WTC11 (cell line): Measurements from ENCODE around the gene IL12RB1. TPM values are rescaled to one million over a fixed set of nuclear protein-coding genes. Genes with fewer than 3 reads are reported as not detected.

ENCODE experiments used
- ATAC-seq: fragments of 200-7000 bp; cut with Tn5 transposase; 2 replicates; pipeline ENCODE4 v1.10.0; 2021; ENCODE audit warnings: mild to moderate bottlenecking, moderate library complexity
- CTCF ChIA-PET: fragments of 300-600 bp; sonication (Branson Sonifier 250); formaldehyde crosslinking; loops from one replicate; lab custom pipeline; 2021; ENCODE audit warnings: antibody characterized with exemption; lab: Charles Lee
- POLR2A ChIA-PET: fragments of 350-600 bp; sonication (Branson Sonifier 250); formaldehyde crosslinking; loops from one replicate; lab custom pipeline; 2021; ENCODE audit warnings: antibody characterized with exemption; lab: Charles Lee
- DNase-seq: peaks from one replicate; pipeline ENCODE4 v3.0.0; 2021; ENCODE audit warnings: low spot score
- H3K27ac Mint-ChIP-seq: 2 replicates; pipeline ENCODE4 v1.8.0; 2021; ENCODE audit warnings: mixed read lengths
- H3K27me3 Mint-ChIP-seq: 2 replicates; pipeline ENCODE4 v1.8.0; 2021; ENCODE audit warnings: low read depth, mild to moderate bottlenecking, moderate library complexity, mixed read lengths
- H3K36me3 Mint-ChIP-seq: 2 replicates; pipeline ENCODE4 v1.8.0; 2021; ENCODE audit warnings: mixed read lengths
- H3K4me1 Mint-ChIP-seq: 2 replicates; pipeline ENCODE4 v1.8.0; 2022; ENCODE audit warnings: mixed read lengths
- H3K4me3 Mint-ChIP-seq: 2 replicates; pipeline ENCODE4 v1.8.0; 2021; ENCODE audit warnings: mild to moderate bottlenecking, moderate library complexity, mixed read lengths
- H3K9me3 Mint-ChIP-seq: 2 replicates; pipeline ENCODE4 v1.8.0; 2021; ENCODE audit warnings: mixed read lengths
- ATF3 ChIP-seq: sonication (generic); formaldehyde crosslinking; conservative IDR thresholded peaks from 2 replicates; pipeline ENCODE4 v1.8.1; 2022; ENCODE audit warnings: mild to moderate bottlenecking, missing genetic modification reagents
- CREB1 ChIP-seq: sonication (generic); formaldehyde crosslinking; IDR thresholded peaks from 2 replicates; pipeline ENCODE4 v1.8.0; 2023; ENCODE audit warnings: mild to moderate bottlenecking, missing genetic modification reagents
- ESRRA ChIP-seq: sonication (generic); formaldehyde crosslinking; IDR thresholded peaks from 2 replicates; pipeline ENCODE4 v1.8.1; 2022; ENCODE audit warnings: mild to moderate bottlenecking, missing genetic modification reagents, borderline replicate concordance
- FOXP1 ChIP-seq: sonication (generic); formaldehyde crosslinking; IDR thresholded peaks from 2 replicates; pipeline ENCODE4 v1.8.0; 2022; ENCODE audit warnings: missing genetic modification reagents, mild to moderate bottlenecking, moderate library complexity, borderline replicate concordance
- JAZF1 ChIP-seq: fragments of 250-450 bp; sonication (Bioruptor Pico); IDR thresholded peaks from 2 replicates; pipeline ENCODE4 v1.9.0; 2021; ENCODE audit warnings: moderate library complexity, mild to moderate bottlenecking, inconsistent platforms
- JUN ChIP-seq: sonication (generic); formaldehyde crosslinking; IDR thresholded peaks from 2 replicates; pipeline ENCODE4 v1.8.0; 2023; ENCODE audit warnings: mild to moderate bottlenecking, missing genetic modification reagents
- KAT7 ChIP-seq: sonication (generic); formaldehyde crosslinking; IDR thresholded peaks from 2 replicates; pipeline ENCODE4 v1.8.1; 2023; ENCODE audit warnings: missing genetic modification reagents, mild to moderate bottlenecking, borderline replicate concordance
- NR1H2 ChIP-seq: sonication (generic); formaldehyde crosslinking; IDR thresholded peaks from 2 replicates; pipeline ENCODE4 v1.9.0; 2021; ENCODE audit warnings: mild to moderate bottlenecking, moderate library complexity, missing genetic modification reagents
- SMAD4 ChIP-seq: sonication (generic); formaldehyde crosslinking; IDR thresholded peaks from 2 replicates; pipeline ENCODE4 v1.8.0; 2022; ENCODE audit warnings: mild to moderate bottlenecking, missing genetic modification reagents
- SP1 ChIP-seq: sonication (generic); formaldehyde crosslinking; conservative IDR thresholded peaks from 2 replicates; pipeline ENCODE4 v1.8.1; 2022; ENCODE audit warnings: missing genetic modification reagents
- TP53 ChIP-seq: sonication (generic); formaldehyde crosslinking; IDR thresholded peaks from 2 replicates; pipeline ENCODE4 v1.8.1; 2023; ENCODE audit warnings: mild to moderate bottlenecking, missing genetic modification reagents
- ZBTB21 ChIP-seq: sonication (generic); formaldehyde crosslinking; IDR thresholded peaks from 2 replicates; pipeline ENCODE4 v1.8.1; 2023; ENCODE audit warnings: mild to moderate bottlenecking, missing genetic modification reagents, borderline replicate concordance
- ZBTB43 ChIP-seq: sonication (generic); formaldehyde crosslinking; IDR thresholded peaks from 2 replicates; pipeline ENCODE4 v1.8.1; 2023; ENCODE audit warnings: mild to moderate bottlenecking, missing genetic modification reagents
- ZNF219 ChIP-seq: sonication (generic); formaldehyde crosslinking; IDR thresholded peaks from 2 replicates; pipeline ENCODE4 v1.8.0; 2023; ENCODE audit warnings: missing genetic modification reagents, mild to moderate bottlenecking, borderline replicate concordance
- ZNF232 ChIP-seq: sonication (generic); formaldehyde crosslinking; IDR thresholded peaks from 2 replicates; pipeline ENCODE4 v1.8.0; 2022; ENCODE audit warnings: mild to moderate bottlenecking, missing genetic modification reagents
- ZNF396 ChIP-seq: fragments of 250-450 bp; sonication (Bioruptor Pico); IDR thresholded peaks from 2 replicates; pipeline ENCODE4 v1.8.0; 2021; ENCODE audit warnings: mild to moderate bottlenecking, moderate library complexity, borderline replicate concordance
- ZNF423 ChIP-seq: fragments of 250-450 bp; sonication (Bioruptor Pico); IDR thresholded peaks from 2 replicates; pipeline ENCODE4 v2.1.2; 2022; ENCODE audit warnings: mild to moderate bottlenecking, moderate library complexity
- total RNA-seq: library from RNA; stranded (reverse); gene quantifications from 3 replicates; pipeline ENCODE4 v1.2.3, GENCODE V29; 2021
- TF ChIP-seq, protein P1 (sequence below): fragments of 250-450 bp; sonication (Bioruptor Pico); conservative IDR thresholded peaks from 2 replicates; pipeline ENCODE4 v1.9.0; 2021; ENCODE audit warnings: mild to moderate bottlenecking
- TF ChIP-seq, protein P2 (sequence below): fragments of 250-450 bp; sonication (Bioruptor Pico); IDR thresholded peaks from 2 replicates; pipeline ENCODE4 v1.9.0; 2021; ENCODE audit warnings: mild to moderate bottlenecking, borderline replicate concordance
- TF ChIP-seq, protein P3 (sequence below): sonication (generic); formaldehyde crosslinking; IDR thresholded peaks from 2 replicates; pipeline ENCODE4 v1.8.0; 2022; ENCODE audit warnings: mild to moderate bottlenecking, missing genetic modification reagents

The IL12RB1 gene
- total RNA-seq, 1 experiment from 2014 or later, result not detected

DNA sequence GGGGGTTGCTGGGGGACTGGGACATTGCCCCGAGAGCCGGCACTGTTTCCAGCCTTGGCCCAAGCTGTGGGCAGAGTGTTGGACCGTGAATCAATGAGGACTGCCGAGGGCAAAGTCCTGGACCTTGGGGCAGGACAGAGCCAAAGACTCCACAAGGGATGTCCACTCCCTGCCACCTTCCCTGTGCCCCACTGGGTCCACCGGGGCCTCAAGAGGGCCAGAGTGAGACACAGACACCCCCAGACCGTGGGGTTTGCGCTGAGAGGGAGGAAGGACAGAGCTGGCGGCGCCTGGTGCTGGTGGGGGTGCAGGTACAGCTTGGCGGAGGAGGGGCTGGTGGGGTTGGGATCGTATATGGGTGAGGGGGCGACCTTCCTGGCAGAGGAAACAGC lies 22.6 kb upstream of the IL12RB1 start:
- ChIA-PET POLR2A (interaction anchor here (0.7 to 1.0 kb wide), 2 partner anchors 48 to 95 kb away, joined by 3 to 4 read pairs; no protein-coding TSS in a partner anchor), CTCF (interaction anchor here (0.7 to 3.0 kb wide), 17 partner anchors 9 to 279 kb away, joined by 3 to 18 read pairs (median 4); partner anchors contain the start of gene ARRDC2)
- Mint-ChIP-seq H3K9me3 (no peaks in the 10 kb centered on the region), H3K27me3 (peaks cover 33% of the 10 kb centered on the region), H3K36me3 (no peaks in the 10 kb centered on the region), H3K27ac (no peak overlapping the region), H3K4me1 (peaks cover 14% of the 10 kb centered on the region), H3K4me3 (peak overlapping the region; percentile 78)
- ATAC-seq (peak; percentile 4; the same call in 1 of the 2 replicates), DNase-seq (no peak)
- TF ChIP-seq ATF3 (CRISPR knock-in tag) (no peak), JAZF1 (CRISPR knock-in tag) (no peak), SMAD4 (CRISPR knock-in tag) (no peak), ZBTB43 (CRISPR knock-in tag) (0 out of 2 replicates have a peak, but pooled peaks have one; percentile 1)
- TF ChIP-seq, protein P1, sequence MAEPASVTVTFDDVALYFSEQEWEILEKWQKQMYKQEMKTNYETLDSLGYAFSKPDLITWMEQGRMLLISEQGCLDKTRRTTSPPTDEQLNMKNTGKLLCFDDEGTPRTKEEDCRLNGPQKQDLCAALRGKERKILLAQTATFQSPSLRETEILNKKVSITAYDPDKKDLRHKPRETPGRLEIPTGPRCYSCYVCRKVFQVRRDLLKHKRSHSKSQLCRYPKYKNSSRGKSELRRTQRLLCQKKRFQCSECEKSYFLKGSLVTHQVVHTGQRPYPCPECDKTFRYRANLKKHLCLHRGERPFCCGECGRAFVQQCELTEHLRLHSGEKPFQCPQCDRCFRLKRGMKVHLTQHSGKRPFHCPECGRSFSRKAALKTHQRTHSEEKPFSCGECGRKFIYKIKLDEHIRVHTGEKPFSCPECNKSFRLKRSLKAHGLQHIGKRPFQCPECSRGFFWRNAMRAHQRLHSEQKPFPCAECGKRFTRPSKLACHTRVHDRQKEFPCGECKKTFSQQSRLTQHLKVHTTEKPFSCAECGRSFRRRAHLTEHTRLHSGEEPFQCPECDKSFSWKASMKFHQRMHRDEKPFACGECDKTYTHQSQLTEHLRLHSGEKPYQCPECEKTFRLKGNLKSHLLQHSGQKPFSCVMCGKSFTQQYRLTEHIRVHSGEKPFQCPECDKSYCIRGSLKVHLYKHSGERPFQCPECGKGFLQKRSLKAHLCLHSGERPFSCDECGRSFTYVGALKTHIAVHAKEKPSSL (CRISPR knock-in tag), result no peak
- TF ChIP-seq, protein P2, sequence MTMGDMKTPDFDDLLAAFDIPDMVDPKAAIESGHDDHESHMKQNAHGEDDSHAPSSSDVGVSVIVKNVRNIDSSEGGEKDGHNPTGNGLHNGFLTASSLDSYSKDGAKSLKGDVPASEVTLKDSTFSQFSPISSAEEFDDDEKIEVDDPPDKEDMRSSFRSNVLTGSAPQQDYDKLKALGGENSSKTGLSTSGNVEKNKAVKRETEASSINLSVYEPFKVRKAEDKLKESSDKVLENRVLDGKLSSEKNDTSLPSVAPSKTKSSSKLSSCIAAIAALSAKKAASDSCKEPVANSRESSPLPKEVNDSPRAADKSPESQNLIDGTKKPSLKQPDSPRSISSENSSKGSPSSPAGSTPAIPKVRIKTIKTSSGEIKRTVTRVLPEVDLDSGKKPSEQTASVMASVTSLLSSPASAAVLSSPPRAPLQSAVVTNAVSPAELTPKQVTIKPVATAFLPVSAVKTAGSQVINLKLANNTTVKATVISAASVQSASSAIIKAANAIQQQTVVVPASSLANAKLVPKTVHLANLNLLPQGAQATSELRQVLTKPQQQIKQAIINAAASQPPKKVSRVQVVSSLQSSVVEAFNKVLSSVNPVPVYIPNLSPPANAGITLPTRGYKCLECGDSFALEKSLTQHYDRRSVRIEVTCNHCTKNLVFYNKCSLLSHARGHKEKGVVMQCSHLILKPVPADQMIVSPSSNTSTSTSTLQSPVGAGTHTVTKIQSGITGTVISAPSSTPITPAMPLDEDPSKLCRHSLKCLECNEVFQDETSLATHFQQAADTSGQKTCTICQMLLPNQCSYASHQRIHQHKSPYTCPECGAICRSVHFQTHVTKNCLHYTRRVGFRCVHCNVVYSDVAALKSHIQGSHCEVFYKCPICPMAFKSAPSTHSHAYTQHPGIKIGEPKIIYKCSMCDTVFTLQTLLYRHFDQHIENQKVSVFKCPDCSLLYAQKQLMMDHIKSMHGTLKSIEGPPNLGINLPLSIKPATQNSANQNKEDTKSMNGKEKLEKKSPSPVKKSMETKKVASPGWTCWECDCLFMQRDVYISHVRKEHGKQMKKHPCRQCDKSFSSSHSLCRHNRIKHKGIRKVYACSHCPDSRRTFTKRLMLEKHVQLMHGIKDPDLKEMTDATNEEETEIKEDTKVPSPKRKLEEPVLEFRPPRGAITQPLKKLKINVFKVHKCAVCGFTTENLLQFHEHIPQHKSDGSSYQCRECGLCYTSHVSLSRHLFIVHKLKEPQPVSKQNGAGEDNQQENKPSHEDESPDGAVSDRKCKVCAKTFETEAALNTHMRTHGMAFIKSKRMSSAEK (CRISPR knock-in tag), result no peak

GRCh38 chr19:18108897-18109296 lies 22.2 kb upstream of the IL12RB1 start:
- Mint-ChIP-seq H3K4me3 (peak overlapping the region; percentile 78), H3K27me3 (peaks cover 33% of the 10 kb centered on the region), H3K36me3 (no peaks in the 10 kb centered on the region), H3K27ac (no peak overlapping the region), H3K9me3 (no peaks in the 10 kb centered on the region), H3K4me1 (peaks cover 14% of the 10 kb centered on the region)
- CTCF ChIA-PET, result interaction anchor here (0.9 to 2.4 kb wide), 8 partner anchors 9 to 279 kb away, joined by 3 to 9 read pairs (median 3); no protein-coding TSS in a partner anchor
- no peak for ATAC-seq
- no peak for DNase-seq
- POLR2A ChIA-PET, result no interaction called here
- TF ChIP-seq, protein P3, sequence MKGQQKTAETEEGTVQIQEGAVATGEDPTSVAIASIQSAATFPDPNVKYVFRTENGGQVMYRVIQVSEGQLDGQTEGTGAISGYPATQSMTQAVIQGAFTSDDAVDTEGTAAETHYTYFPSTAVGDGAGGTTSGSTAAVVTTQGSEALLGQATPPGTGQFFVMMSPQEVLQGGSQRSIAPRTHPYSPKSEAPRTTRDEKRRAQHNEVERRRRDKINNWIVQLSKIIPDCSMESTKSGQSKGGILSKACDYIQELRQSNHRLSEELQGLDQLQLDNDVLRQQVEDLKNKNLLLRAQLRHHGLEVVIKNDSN (CRISPR knock-in tag), result no peak
- no peak for TF ChIP-seq ZNF396 (CRISPR knock-in tag)
- no peak for TF ChIP-seq NR1H2 (CRISPR knock-in tag)
- TF ChIP-seq CREB1 (CRISPR knock-in tag), result no peak
- TF ChIP-seq JUN (CRISPR knock-in tag), result no peak
- TF ChIP-seq ZNF219 (CRISPR knock-in tag), result no peak
- TF ChIP-seq ZNF423 (CRISPR knock-in tag), result no peak
- no peak for TF ChIP-seq FOXP1
- TF ChIP-seq ZNF232 (CRISPR knock-in tag), result no peak
- TF ChIP-seq SP1 (CRISPR knock-in tag), result no peak
- TF ChIP-seq ESRRA, result no peak
- no peak for TF ChIP-seq TP53 (CRISPR knock-in tag)
- no peak for TF ChIP-seq ZBTB21 (CRISPR knock-in tag)
- no peak for TF ChIP-seq KAT7
